ENCODE data around the gene MUC5AC.

- TF ChIP-seq CTCF (conservative IDR thresholded peaks at IDR 0.05; ENCODE audit: low read depth, low read length) (no peak), EZH2 (IDR thresholded peaks at IDR 0.05; ENCODE audit: borderline replicate concordance, low read depth, low read length, poor library complexity, severe bottlenecking) (no peak)
Measured at GRCh38 chr11:1200611-1201191, 42.9 kb downstream of the MUC5AC start.
